Measurements from ENCODE around the gene SAAL1. TPM values are rescaled to one million over a fixed set of nuclear protein-coding genes. Genes with fewer than 3 reads are reported as not detected.

Gene SAAL1
- total RNA-seq, 6 experiments from 2014 or later, result 4.2 to 6.8 (median 5.6) TPM

- ATAC-seq (peak in 1 of 4 donors; percentile 8), DNase-seq (no peak)
- H3K4me3 ChIP-seq, result peak overlapping the region; percentile 75 to 95 (median 82)
- intact Hi-C loops (cut with DNase I), result no loop called here
- TF ChIP-seq CTCF (IDR thresholded peaks at IDR 0.05) (no peak), POLR2A (IDR thresholded peaks at IDR 0.05) (no peak)
- H3K27ac ChIP-seq, result peak overlapping the region in 1 of 3 donors; percentile 52
- 36% methylated on average over 17 of the region's 29 CpGs for WGBS (ENCODE audit: insufficient coverage, low coverage, low lambda C conversion rate, missing lambda C conversion rate)
- no peaks in the 10 kb centered on the region for H3K27me3 ChIP-seq
- no peaks in the 10 kb centered on the region for H3K9me3 ChIP-seq
- H3K36me3 ChIP-seq, result no peaks in the 10 kb centered on the region
- H3K4me1 ChIP-seq, result peaks cover 0 to 9% (median 2%) of the 10 kb centered on the region in 4 donors
Measured at GRCh38 chr11:18105086-18105801, 638 bp downstream of the SAAL1 start.

- H3K4me3 ChIP-seq, result no peak overlapping the region
- no peaks in the 10 kb centered on the region for H3K9me3 ChIP-seq
- DNase-seq (no peak), ATAC-seq (no peak)
- intact Hi-C loops (cut with DNase I), result no loop called here
- TF ChIP-seq POLR2A (IDR thresholded peaks at IDR 0.05) (no peak), CTCF (IDR thresholded peaks at IDR 0.05) (no peak)
- 83% methylated on average over 6 of the region's 6 CpGs for WGBS (ENCODE audit: insufficient coverage, low coverage, low lambda C conversion rate, missing lambda C conversion rate)
- H3K27ac ChIP-seq, result no peak overlapping the region
- H3K36me3 ChIP-seq, result peaks cover 0 to 5% (median 0%) of the 10 kb centered on the region in 4 donors
- H3K27me3 ChIP-seq, result no peaks in the 10 kb centered on the region
- peaks cover 0 to 9% (median 2%) of the 10 kb centered on the region in 4 donors for H3K4me1 ChIP-seq
Measured at GRCh38 chr11:18100926-18101656, 4.8 kb downstream of the SAAL1 start.

GRCh38 chr11:18093959-18094358 lies 11.9 kb downstream of the SAAL1 start:
- Histone ChIP-seq H3K27me3 (no peaks in the 10 kb centered on the region), H3K4me1 (peaks cover 0 to 5% (median 0%) of the 10 kb centered on the region in 4 donors), H3K9me3 (no peaks in the 10 kb centered on the region), H3K36me3 (peaks cover 0 to 40% (median 0%) of the 10 kb centered on the region in 4 donors), H3K4me3 (no peak overlapping the region), H3K27ac (no peak overlapping the region)
- intact Hi-C loops (cut with DNase I), result no loop called here
- TF ChIP-seq CTCF (IDR thresholded peaks at IDR 0.05), result no peak
- TF ChIP-seq POLR2A (IDR thresholded peaks at IDR 0.05), result no peak
- DNase-seq (no peak), ATAC-seq (no peak)

GRCh38 chr11:18091731-18092130 lies 14.2 kb downstream of the SAAL1 start:
- no peak for ATAC-seq
- H3K9me3 ChIP-seq, result no peaks in the 10 kb centered on the region
- DNase-seq, result no peak
- WGBS (ENCODE audit: insufficient coverage, low coverage, low lambda C conversion rate, missing lambda C conversion rate), result 95% methylated on average over 2 of the region's 2 CpGs
- TF ChIP-seq POLR2A (IDR thresholded peaks at IDR 0.05), result no peak
- TF ChIP-seq CTCF (IDR thresholded peaks at IDR 0.05), result no peak
- H3K36me3 ChIP-seq, result peaks cover 0 to 48% (median 0%) of the 10 kb centered on the region in 4 donors
- H3K27ac ChIP-seq, result no peak overlapping the region
- peaks cover 0 to 5% (median 0%) of the 10 kb centered on the region in 4 donors for H3K4me1 ChIP-seq
- H3K27me3 ChIP-seq, result no peaks in the 10 kb centered on the region
- H3K4me3 ChIP-seq, result no peak overlapping the region
- intact Hi-C loops (cut with DNase I), result no loop called here
